Endodermal cell (in vitro differentiated cells): ENCODE measurements around the gene C15orf39. TPM values are rescaled to one million over a fixed set of nuclear protein-coding genes. Genes with fewer than 3 reads are reported as not detected.
A peak's percentile ranks its signal among the peaks of the same experiment; 100 is the strongest.

Experiments used
- DNase-seq: peaks from one replicate; pipeline ENCODE4 v3.0.0-alpha.2; 2017
- H3K27ac ChIP-seq: 2 replicates; pipeline ENCODE4 v1.5.1; 2013; ENCODE audit warnings: mild to moderate bottlenecking, low read depth, low read length, moderate library complexity
- H3K27me3 ChIP-seq: 2 replicates; pipeline ENCODE4 v1.6.1; 2013; ENCODE audit warnings: mild to moderate bottlenecking, low read length, moderate library complexity; ENCODE audit not compliant: insufficient read depth, control insufficient read depth, poor library complexity, severe bottlenecking
- H3K36me3 ChIP-seq: 2 replicates; pipeline ENCODE4 v1.7.0; 2013; ENCODE audit warnings: mild to moderate bottlenecking, low read length, moderate library complexity; ENCODE audit not compliant: control insufficient read depth, insufficient read depth
- H3K4me1 ChIP-seq: one replicate; pipeline ENCODE4 v1.7.0; 2013; ENCODE audit warnings: low read length; ENCODE audit not compliant: control insufficient read depth, insufficient read depth
- H3K4me3 ChIP-seq: 2 replicates; pipeline ENCODE4 v1.5.1; 2013; ENCODE audit warnings: mild to moderate bottlenecking, low read length, moderate library complexity
- H3K9ac ChIP-seq: 2 replicates; pipeline ENCODE4 v1.6.1; 2013; ENCODE audit warnings: mild to moderate bottlenecking, low read length, moderate library complexity; ENCODE audit not compliant: poor library complexity, severe bottlenecking; ENCODE audit errors: extremely low read depth
- H3K9me3 ChIP-seq: 2 replicates; pipeline ENCODE4 v1.6.1; 2013; ENCODE audit warnings: mild to moderate bottlenecking, low read length, moderate library complexity; ENCODE audit not compliant: control insufficient read depth
- H3K27ac Mint-ChIP-seq: 2 replicates; pipeline ENCODE4 v1.8.0; 2020; ENCODE audit warnings: mixed read lengths
- H3K27me3 Mint-ChIP-seq: 2 replicates; pipeline ENCODE4 v1.8.0; 2021; ENCODE audit warnings: mild to moderate bottlenecking, mixed read lengths; ENCODE audit not compliant: insufficient read depth
- H3K36me3 Mint-ChIP-seq: 2 replicates; pipeline ENCODE4 v1.8.0; 2020; ENCODE audit warnings: low read depth, mixed read lengths
- H3K4me1 Mint-ChIP-seq: 2 replicates; pipeline ENCODE4 v1.8.0; 2020; ENCODE audit warnings: mixed read lengths
- H3K4me3 Mint-ChIP-seq: 2 replicates; pipeline ENCODE4 v1.8.0; 2020; ENCODE audit warnings: mild to moderate bottlenecking, moderate library complexity, mixed read lengths
- H3K9me3 Mint-ChIP-seq: 2 replicates; pipeline ENCODE4 v1.8.0; 2020; ENCODE audit warnings: mild to moderate bottlenecking, mixed read lengths
- CTCF ChIP-seq: fragments of 200-600 bp; sonication (generic); conservative IDR thresholded peaks from 2 replicates; pipeline ENCODE4 v1.5.0; 2021; ENCODE audit warnings: antibody characterized with exemption, mild to moderate bottlenecking
- WGBS, 2 experiments: methylation state at CpG; one replicate each; pipeline versions ENCODE4 v1.1.5 to v1.1.7; 2013; ENCODE audit warnings: missing lambda C conversion rate in 2 of 2, mixed read lengths in 1 of 2; ENCODE audit not compliant: insufficient coverage in 1 of 2, insufficient read length in 1 of 2; 5-methylcytosine and 5-hydroxymethylcytosine counted together
- total RNA-seq, 2 donors: library from RNA; stranded (reverse); fragmentation: NEBNext Ultra II Directional in 1 of 2; extraction: Animal tissue kit (Norgen Biotek cat#: 25700) in 1 of 2; gene quantifications; 2 replicates in 1 of 2; 3 replicates in 1 of 2; pipeline ENCODE4 v1.2.1, GENCODE V29; 2021

C15orf39 gene
- total RNA-seq, 2 donors from 2014 or later = 19.0 to 22.2 TPM

GRCh38 chr15:75188499-75188898 lies 13.2 kb upstream of the C15orf39 start:
- Histone ChIP-seq H3K27me3 (no peaks in the 10 kb centered on the region), H3K36me3 (no peaks in the 10 kb centered on the region), H3K27ac (no peak overlapping the region), H3K4me1 (peaks cover 7% of the 10 kb centered on the region), H3K9me3 (peaks cover 25% of the 10 kb centered on the region), H3K9ac (no peak overlapping the region), H3K4me3 (no peak overlapping the region)
- TF ChIP-seq CTCF = no peak
- 91 to 92% methylated on average over 6 of the region's 6 CpGs for WGBS, 2 experiments
- H3K4me3 Mint-ChIP-seq = no peak overlapping the region
- peaks cover 8% of the 10 kb centered on the region for H3K27me3 Mint-ChIP-seq
- H3K4me1 Mint-ChIP-seq = peaks cover 13% of the 10 kb centered on the region
- H3K27ac Mint-ChIP-seq = no peak overlapping the region
- peaks cover 33% of the 10 kb centered on the region for H3K9me3 Mint-ChIP-seq
- peaks cover 14% of the 10 kb centered on the region for H3K36me3 Mint-ChIP-seq
- no peak for DNase-seq

GRCh38 chr15:75191235-75191634 lies 10.4 kb upstream of the C15orf39 start:
- H3K27me3 ChIP-seq = no peaks in the 10 kb centered on the region
- Mint-ChIP-seq H3K27me3 (peaks cover 8% of the 10 kb centered on the region), H3K36me3 (peaks cover 14% of the 10 kb centered on the region), H3K4me3 (no peak overlapping the region), H3K9me3 (peaks cover 33% of the 10 kb centered on the region), H3K4me1 (peaks cover 13% of the 10 kb centered on the region), H3K27ac (no peak overlapping the region)
- peaks cover 25% of the 10 kb centered on the region for H3K9me3 ChIP-seq
- H3K9ac ChIP-seq = no peak overlapping the region
- H3K4me3 ChIP-seq = peak overlapping the region; percentile 27
- no peak overlapping the region for H3K27ac ChIP-seq
- H3K4me1 ChIP-seq = peaks cover 12% of the 10 kb centered on the region
- no peaks in the 10 kb centered on the region for H3K36me3 ChIP-seq
- no peak for TF ChIP-seq CTCF
- WGBS, 2 experiments = 86 to 96% methylated on average over 1 to 2 of the region's 2 CpGs
- DNase-seq = no peak

- no peak for TF ChIP-seq CTCF
- H3K9me3 ChIP-seq = peaks cover 25% of the 10 kb centered on the region
- Mint-ChIP-seq H3K4me1 (peaks cover 14% of the 10 kb centered on the region), H3K36me3 (peaks cover 14% of the 10 kb centered on the region), H3K27me3 (peaks cover 8% of the 10 kb centered on the region), H3K9me3 (peaks cover 33% of the 10 kb centered on the region), H3K27ac (peak overlapping the region; percentile 26), H3K4me3 (no peak overlapping the region)
- H3K4me3 ChIP-seq = no peak overlapping the region
- H3K27me3 ChIP-seq = no peaks in the 10 kb centered on the region
- no peaks in the 10 kb centered on the region for H3K36me3 ChIP-seq
- 67 to 85% methylated on average over 1 to 4 of the region's 4 CpGs for WGBS, 2 experiments
- H3K4me1 ChIP-seq = peaks cover 12% of the 10 kb centered on the region
- peak; percentile 73 for DNase-seq
- no peak overlapping the region for H3K27ac ChIP-seq
- H3K9ac ChIP-seq = no peak overlapping the region
These were observed 9.4 kb upstream of the C15orf39 start for GRCh38 chr15:75192307-75192706.
